ENCODE results near the gene HOXB9. TPM values are rescaled to one million over a fixed set of nuclear protein-coding genes. Genes with fewer than 3 reads are reported as not detected.

HOXB9 gene
- total RNA-seq, 1 experiment from 2014 or later = 5.1 TPM

GRCh38 chr17:48587276-48588073 lies 38.7 kb downstream of the HOXB9 start:
- DNase-seq (ENCODE audit: low read depth) = peak; percentile 68

DNA sequence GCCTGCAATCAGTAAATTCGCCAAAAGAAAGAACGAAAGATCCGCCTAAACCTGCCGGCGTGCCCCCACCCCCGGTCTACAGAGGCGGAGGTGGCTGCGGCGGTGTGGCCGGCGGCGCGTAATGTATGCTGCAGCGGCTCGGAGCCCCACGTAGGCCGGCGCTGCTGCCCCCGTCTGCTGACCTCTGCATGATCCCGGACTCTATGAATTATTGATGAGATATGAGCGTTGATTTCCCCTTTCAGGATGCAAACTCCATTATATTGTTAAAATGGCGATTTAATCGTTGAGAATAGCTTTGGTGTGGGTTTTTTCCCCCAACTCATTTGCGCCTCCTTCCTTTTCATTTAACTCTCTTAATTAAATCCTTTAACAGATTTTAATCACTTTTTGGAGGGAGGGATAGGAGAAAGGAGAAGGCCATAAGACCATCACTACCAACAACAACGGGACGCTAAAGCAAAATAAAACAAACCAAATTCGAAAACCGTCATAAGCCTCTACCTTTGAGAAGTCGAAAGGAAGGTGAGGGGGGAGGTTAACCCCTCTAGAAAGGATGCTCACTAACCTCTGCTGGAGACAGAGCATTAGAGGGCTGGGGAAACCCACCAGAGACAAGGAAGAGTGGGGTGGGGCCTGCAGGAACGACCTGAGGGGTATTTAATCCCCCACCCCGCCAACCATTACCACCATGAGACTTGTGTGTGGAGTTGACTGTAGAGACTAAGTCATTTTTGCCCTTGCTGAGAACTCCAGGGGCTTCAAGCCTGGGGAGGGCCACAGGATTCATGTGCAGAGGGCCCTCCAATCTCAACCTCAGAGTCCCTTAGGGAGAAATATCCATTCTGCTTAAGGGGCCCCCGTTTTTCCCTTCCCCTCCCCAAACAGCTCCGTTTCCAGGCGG lies 39.6 kb downstream of the HOXB9 start:
- DNase-seq (ENCODE audit: low read depth) = no peak

DNA sequence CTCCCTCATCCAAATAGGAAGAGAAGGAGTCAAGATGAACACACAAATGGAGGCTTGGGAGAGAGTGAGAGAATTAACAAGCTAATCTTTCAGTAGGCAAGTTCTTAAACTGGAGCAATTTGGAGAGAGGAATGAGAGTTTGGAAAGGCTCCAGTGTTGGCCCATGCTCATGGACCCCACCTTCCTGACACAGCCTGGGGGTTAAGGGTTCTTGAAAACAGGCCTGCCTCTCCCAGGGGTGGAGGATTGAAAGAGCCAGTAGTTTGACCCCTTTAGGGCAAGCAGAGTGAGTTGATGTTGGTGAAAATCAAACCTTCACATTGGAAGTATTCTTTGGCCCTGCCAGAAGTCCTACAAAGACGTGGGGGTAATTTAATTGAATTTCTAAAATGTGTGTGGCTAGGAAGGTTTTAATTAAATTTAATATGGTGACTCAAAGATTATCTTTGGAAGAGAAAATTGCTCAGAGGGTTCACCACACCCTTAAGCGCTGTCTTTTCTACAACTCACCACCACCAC lies 41.9 kb downstream of the HOXB9 start:
- DNase-seq (ENCODE audit: low read depth) = no peak

DNA sequence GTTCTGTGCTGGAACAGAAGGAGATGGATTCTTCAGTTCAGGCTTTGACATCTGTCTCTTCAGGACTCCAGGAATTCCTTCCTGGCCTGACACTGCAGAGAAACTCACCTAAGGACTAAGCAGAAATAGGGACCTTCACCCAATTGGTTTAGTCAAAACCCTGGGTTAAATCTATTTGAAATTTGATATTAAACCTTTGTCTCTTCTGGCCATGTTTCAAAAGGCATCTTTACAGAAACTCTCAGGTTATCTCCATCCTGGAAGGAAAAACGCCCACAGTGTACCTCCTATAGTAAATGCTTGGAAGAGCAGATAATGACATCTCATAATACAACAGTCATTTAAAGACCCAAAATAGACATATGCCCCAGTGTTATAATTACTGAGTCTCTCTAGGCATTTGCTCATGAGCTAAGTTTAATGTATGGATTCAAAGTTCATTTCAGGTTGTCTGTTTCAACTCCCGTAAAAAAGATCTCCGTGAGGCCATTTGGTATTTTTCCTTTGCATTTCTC lies 42.4 kb downstream of the HOXB9 start:
- DNase-seq (ENCODE audit: low read depth) = no peak

DNA sequence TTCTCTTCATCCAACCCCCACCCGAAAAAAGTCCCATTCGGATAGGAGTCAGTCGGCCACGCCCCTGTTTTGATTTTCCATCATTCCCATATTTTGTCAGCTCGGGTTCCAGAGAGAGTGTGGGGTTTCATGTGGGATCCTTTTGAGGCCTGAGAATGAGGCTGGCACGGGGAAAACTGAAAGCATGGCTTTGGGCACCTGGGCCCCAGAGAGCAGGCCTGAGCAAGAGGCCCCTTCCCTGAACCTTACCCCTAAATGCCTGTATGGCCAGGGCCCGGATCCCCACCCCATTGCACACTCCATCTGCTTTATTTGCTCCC lies 43.4 kb downstream of the HOXB9 start:
- DNase-seq (ENCODE audit: low read depth) = no peak

DNA sequence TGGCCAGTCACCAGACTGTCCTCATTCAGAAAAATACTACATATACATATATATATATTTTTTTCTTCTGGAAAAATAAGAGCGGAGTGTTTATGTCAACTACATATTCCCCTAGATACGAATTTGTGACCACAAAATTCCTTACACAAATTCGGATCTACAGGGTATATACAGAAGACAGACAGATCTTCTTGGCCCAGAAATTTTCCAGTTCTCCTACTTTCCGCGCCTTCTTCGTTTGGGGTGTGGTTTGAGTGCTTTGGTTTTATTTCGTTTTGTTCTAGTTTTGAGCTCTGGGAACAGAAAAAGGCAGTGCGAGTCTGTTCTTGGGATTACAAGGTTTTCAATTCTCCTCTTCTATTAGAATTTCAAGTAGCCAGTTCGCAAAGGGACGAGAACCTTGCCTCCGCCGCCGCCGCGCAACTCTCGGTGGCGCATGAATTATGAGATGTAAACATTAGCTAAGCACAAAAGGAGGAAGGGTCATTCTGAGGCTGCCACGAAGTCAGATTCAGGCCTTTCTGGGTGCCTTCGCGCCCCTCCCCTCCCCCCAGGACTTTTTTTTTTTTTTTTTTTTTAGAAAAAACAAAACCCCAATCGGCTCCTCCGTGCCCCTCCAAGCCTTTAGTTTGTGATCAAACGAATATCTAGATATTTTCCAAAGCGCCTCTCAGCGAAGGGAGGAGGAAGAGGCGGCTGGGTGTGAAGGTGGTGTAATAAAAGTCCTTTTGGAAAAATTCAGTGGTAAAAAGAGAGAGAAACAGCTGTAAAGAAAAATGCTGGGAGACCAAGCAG lies 46.2 kb downstream of the HOXB9 start:
- DNase-seq (ENCODE audit: low read depth) = no peak

DNA sequence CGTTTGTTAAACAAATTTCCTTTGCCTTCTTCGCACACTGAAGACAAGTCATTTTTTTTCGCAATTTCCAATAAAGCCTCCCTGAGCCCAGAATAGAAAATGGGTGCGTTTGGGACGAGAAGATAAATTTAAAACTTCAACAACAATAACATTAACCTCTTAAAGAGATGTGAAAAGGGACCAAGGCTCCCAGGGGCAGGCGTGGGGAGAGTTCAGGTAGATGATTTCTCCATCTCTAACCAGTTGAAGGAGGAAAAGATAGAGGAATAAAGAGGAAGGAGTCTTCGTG lies 46.7 kb downstream of the HOXB9 start:
- no peak for DNase-seq (ENCODE audit: low read depth)

- DNase-seq (ENCODE audit: low read depth) = no peak
These were observed 47.3 kb downstream of the HOXB9 start for GRCh38 chr17:48578616-48579470.

- peak; percentile 68 for DNase-seq (ENCODE audit: low read depth)
These were observed 48.1 kb downstream of the HOXB9 start, which contains the start of gene HOXB4 for GRCh38 chr17:48577946-48578615. Gene HOXB4 (minus strand): TSS chr17:48578350. CDS start chr17:48578319, 31 bp downstream.

- peak; percentile 35 for DNase-seq (ENCODE audit: low read depth)
These were observed 48.7 kb downstream of the HOXB9 start for GRCh38 chr17:48577330-48577945.

- DNase-seq (ENCODE audit: low read depth) = no peak
These were observed 49.5 kb downstream of the HOXB9 start for GRCh38 chr17:48576479-48577309.

- no peak for DNase-seq (ENCODE audit: low read depth)
These were observed 50.3 kb downstream of the HOXB9 start for GRCh38 chr17:48575673-48576478.

GRCh38 chr17:48575066-48575582 lies 51.0 kb downstream of the HOXB9 start:
- DNase-seq (ENCODE audit: low read depth) = no peak

GRCh38 chr17:48574505-48575065 lies 51.6 kb downstream of the HOXB9 start:
- DNase-seq (ENCODE audit: low read depth) = no peak

GRCh38 chr17:48571826-48572417 lies 54.2 kb downstream of the HOXB9 start:
- DNase-seq (ENCODE audit: low read depth) = no peak

Data from LHCN-M2 (cell line).